ENCODE data around the gene SYNDIG1L.

Gene SYNDIG1L

DNA sequence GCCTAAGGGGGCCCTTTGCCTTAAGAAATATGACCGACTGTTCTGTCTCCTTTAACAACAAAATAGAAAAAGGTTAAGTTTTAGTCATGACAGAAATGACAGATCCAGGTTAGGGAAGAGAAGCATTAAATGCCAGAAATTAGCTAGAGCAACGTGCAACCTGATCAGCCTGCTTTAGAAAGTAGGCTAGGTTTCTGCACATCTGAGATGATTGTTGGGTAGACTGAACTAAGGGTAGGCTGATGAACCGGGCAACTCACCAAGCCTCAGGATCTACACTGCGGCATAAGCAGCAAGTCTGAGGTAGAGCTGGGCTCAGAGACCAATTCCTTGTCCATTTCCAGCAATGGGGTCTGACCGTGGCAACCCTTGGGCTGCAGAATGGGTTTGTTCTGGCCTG is 37.7 kb upstream of the SYNDIG1L start:
- no peak overlapping the region for H3K4me2 ChIP-seq (ENCODE audit: low read length)
- no peak overlapping the region for H2BK120ac ChIP-seq (ENCODE audit: insufficient read depth, low read length, poor library complexity)
- WGBS (ENCODE audit: extremely low coverage, insufficient coverage, insufficient read length) = no CpG with 5 or more reads among the region's 5 CpGs
- no peaks in the 10 kb centered on the region for H3K36me3 ChIP-seq (ENCODE audit: control insufficient read depth in 1 of 2, insufficient read depth in 2 of 2, low read length in 2 of 2)
- H3K79me1 ChIP-seq (ENCODE audit: low read length) = no peaks in the 10 kb centered on the region
- no peak overlapping the region for H3K4ac ChIP-seq (ENCODE audit: low read depth, low read length)
- no peaks in the 10 kb centered on the region for H3K9me3 ChIP-seq (ENCODE audit: insufficient read depth, low read depth, low read length)
- H2AK5ac ChIP-seq (ENCODE audit: low read length) = no peak overlapping the region
- H3K23ac ChIP-seq (ENCODE audit: low read length) = peak overlapping the region; percentile 47
- no peak overlapping the region for H3K14ac ChIP-seq (ENCODE audit: low read length)
- H4K91ac ChIP-seq (ENCODE audit: low read depth, low read length) = no peak overlapping the region
- H3K18ac ChIP-seq (ENCODE audit: low read length) = no peak overlapping the region
- H3K79me2 ChIP-seq (ENCODE audit: control insufficient read depth, insufficient read depth, low read length, poor library complexity) = no peaks in the 10 kb centered on the region
- H3K27me3 ChIP-seq (ENCODE audit: insufficient read depth, low read length) = no peaks in the 10 kb centered on the region
- no peak for DNase-seq
- H4K12ac ChIP-seq (ENCODE audit: low read depth, low read length) = no peak overlapping the region
- no peak overlapping the region for H2AFZ ChIP-seq (ENCODE audit: insufficient read depth, low read length, poor library complexity)
- no peaks in the 10 kb centered on the region for H3K4me1 ChIP-seq (ENCODE audit: control insufficient read depth in 1 of 2, insufficient read depth in 2 of 2, low read length in 2 of 2)
- no peak overlapping the region for H2BK12ac ChIP-seq (ENCODE audit: low read length)
- no peak overlapping the region for H4K8ac ChIP-seq (ENCODE audit: low read depth, low read length)
- no peak overlapping the region for H3K4me3 ChIP-seq (ENCODE audit: low read depth, low read length)
- no peak overlapping the region for H3K9ac ChIP-seq (ENCODE audit: low read length)
- no peak overlapping the region for H2BK5ac ChIP-seq (ENCODE audit: low read depth, low read length, poor library complexity)
- no peak overlapping the region for H3K27ac ChIP-seq (ENCODE audit: low read depth, low read length)

DNA sequence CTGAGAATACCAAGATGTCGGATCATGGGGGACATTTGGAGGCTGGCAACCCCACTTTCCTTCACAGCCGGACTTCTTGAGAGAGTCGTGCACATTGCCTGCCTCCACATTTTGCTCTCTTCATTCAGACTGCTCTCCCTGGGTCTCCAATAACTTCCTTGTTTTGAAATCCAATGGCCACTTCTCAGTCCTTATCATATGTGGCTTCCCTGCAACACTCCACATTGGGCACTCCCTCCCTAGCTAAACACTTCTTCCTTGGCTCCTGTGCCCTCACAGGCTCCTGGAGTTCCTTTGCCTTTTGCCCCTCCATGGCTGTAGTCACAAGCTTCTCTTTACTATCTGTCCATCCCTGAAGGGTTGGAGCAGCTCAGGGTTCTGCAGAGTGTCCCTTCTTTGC is 37.0 kb upstream of the SYNDIG1L start:
- no CpG with 5 or more reads among the region's 3 CpGs for WGBS (ENCODE audit: extremely low coverage, insufficient coverage, insufficient read length)
- Histone ChIP-seq H2BK12ac (ENCODE audit: low read length) (no peak overlapping the region), H4K91ac (ENCODE audit: low read depth, low read length) (no peak overlapping the region), H3K9me3 (ENCODE audit: insufficient read depth, low read depth, low read length) (no peaks in the 10 kb centered on the region), H3K79me1 (ENCODE audit: low read length) (no peaks in the 10 kb centered on the region), H3K9ac (ENCODE audit: low read length) (no peak overlapping the region), H3K23ac (ENCODE audit: low read length) (no peak overlapping the region), H3K4me2 (ENCODE audit: low read length) (no peak overlapping the region), H3K4me1 (ENCODE audit: control insufficient read depth in 1 of 2, insufficient read depth in 2 of 2, low read length in 2 of 2) (no peaks in the 10 kb centered on the region), H3K14ac (ENCODE audit: low read length) (no peak overlapping the region), H3K4ac (ENCODE audit: low read depth, low read length) (no peak overlapping the region), H3K27ac (ENCODE audit: low read depth, low read length) (no peak overlapping the region), H3K27me3 (ENCODE audit: insufficient read depth, low read length) (no peaks in the 10 kb centered on the region), H3K79me2 (ENCODE audit: control insufficient read depth, insufficient read depth, low read length, poor library complexity) (no peaks in the 10 kb centered on the region), H2BK120ac (ENCODE audit: insufficient read depth, low read length, poor library complexity) (no peak overlapping the region), H3K36me3 (ENCODE audit: control insufficient read depth in 1 of 2, insufficient read depth in 2 of 2, low read length in 2 of 2) (no peaks in the 10 kb centered on the region), H2AK5ac (ENCODE audit: low read length) (no peak overlapping the region), H3K4me3 (ENCODE audit: low read depth, low read length) (no peak overlapping the region), H2BK5ac (ENCODE audit: low read depth, low read length, poor library complexity) (no peak overlapping the region), H3K18ac (ENCODE audit: low read length) (no peak overlapping the region), H4K12ac (ENCODE audit: low read depth, low read length) (no peak overlapping the region), H2AFZ (ENCODE audit: insufficient read depth, low read length, poor library complexity) (no peak overlapping the region), H4K8ac (ENCODE audit: low read depth, low read length) (no peak overlapping the region)
- no peak for DNase-seq

DNA sequence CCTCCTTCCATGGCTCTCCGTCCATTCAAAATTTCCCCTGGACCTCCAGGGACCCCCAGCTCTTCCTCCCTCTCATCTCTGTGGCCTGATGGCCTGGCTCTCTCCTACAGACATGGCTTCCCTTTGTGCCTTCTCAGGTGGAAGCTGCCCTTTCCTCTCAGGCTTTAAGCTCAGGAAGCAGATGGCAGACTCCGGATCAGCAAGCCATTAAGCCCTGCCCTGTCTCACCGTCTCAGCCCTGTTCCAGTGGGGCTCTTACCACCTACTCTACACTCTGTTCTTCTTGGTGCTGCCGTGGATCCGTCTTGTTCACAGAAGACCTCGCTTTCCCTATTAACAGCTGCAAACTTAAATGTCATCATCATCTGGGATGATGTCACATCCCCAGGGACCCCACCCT is 34.0 kb upstream of the SYNDIG1L start:
- H4K8ac ChIP-seq (ENCODE audit: low read depth, low read length) = no peak overlapping the region
- H2AK5ac ChIP-seq (ENCODE audit: low read length) = no peak overlapping the region
- H3K4me2 ChIP-seq (ENCODE audit: low read length) = no peak overlapping the region
- no peak overlapping the region for H2BK5ac ChIP-seq (ENCODE audit: low read depth, low read length, poor library complexity)
- no peak overlapping the region for H3K9ac ChIP-seq (ENCODE audit: low read length)
- no peak overlapping the region for H2AFZ ChIP-seq (ENCODE audit: insufficient read depth, low read length, poor library complexity)
- no peaks in the 10 kb centered on the region for H3K27me3 ChIP-seq (ENCODE audit: insufficient read depth, low read length)
- H2BK120ac ChIP-seq (ENCODE audit: insufficient read depth, low read length, poor library complexity) = no peak overlapping the region
- no peak overlapping the region for H4K91ac ChIP-seq (ENCODE audit: low read depth, low read length)
- H3K23ac ChIP-seq (ENCODE audit: low read length) = no peak overlapping the region
- WGBS (ENCODE audit: extremely low coverage, insufficient coverage, insufficient read length) = no CpG with 5 or more reads among the region's 6 CpGs
- no peaks in the 10 kb centered on the region for H3K36me3 ChIP-seq (ENCODE audit: control insufficient read depth in 1 of 2, insufficient read depth in 2 of 2, low read length in 2 of 2)
- H4K12ac ChIP-seq (ENCODE audit: low read depth, low read length) = no peak overlapping the region
- H3K79me2 ChIP-seq (ENCODE audit: control insufficient read depth, insufficient read depth, low read length, poor library complexity) = no peaks in the 10 kb centered on the region
- H3K4me1 ChIP-seq (ENCODE audit: control insufficient read depth in 1 of 2, insufficient read depth in 2 of 2, low read length in 2 of 2) = no peaks in the 10 kb centered on the region
- H2BK12ac ChIP-seq (ENCODE audit: low read length) = no peak overlapping the region
- no peak overlapping the region for H3K18ac ChIP-seq (ENCODE audit: low read length)
- no peak for DNase-seq
- no peak overlapping the region for H3K4me3 ChIP-seq (ENCODE audit: low read depth, low read length)
- no peak overlapping the region for H3K27ac ChIP-seq (ENCODE audit: low read depth, low read length)
- peaks cover 2% of the 10 kb centered on the region for H3K9me3 ChIP-seq (ENCODE audit: insufficient read depth, low read depth, low read length)
- H3K79me1 ChIP-seq (ENCODE audit: low read length) = no peaks in the 10 kb centered on the region
- no peak overlapping the region for H3K4ac ChIP-seq (ENCODE audit: low read depth, low read length)
- H3K14ac ChIP-seq (ENCODE audit: low read length) = no peak overlapping the region

DNA sequence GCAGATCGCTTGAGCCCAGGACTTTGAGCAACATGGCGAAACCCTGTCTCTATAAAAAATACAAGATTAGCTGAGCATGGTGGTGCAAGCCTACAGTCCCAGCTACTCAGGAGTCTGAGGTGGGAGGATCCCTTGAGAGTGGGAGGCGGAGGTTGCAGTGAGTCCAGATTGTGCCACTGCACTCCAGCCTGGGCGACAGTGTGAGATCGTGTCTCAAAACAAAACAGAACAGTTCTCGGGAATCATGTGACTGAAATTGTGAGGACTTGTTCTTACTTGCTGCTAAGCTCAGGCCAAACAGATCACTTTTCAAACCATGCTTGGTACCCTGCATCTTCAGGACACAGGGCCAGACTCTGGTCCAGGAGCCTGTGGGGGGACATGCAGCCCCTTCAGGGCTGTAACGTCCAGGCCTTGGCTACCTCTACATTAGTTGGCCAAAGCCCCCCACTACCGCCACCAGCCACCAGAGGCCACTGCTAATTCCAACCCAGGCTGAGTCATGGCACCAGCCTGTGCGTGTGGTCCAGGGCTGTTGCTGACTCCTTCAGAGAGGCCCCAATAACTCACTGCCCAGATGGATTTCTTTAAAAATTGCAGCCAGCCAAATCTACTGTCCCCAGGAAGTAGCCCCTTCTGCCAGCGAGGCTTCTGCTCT is 33.4 kb upstream of the SYNDIG1L start:
- H4K8ac ChIP-seq (ENCODE audit: low read depth, low read length) = no peak overlapping the region
- no peak overlapping the region for H3K23ac ChIP-seq (ENCODE audit: low read length)
- no peak overlapping the region for H4K12ac ChIP-seq (ENCODE audit: low read depth, low read length)
- no peak overlapping the region for H2BK5ac ChIP-seq (ENCODE audit: low read depth, low read length, poor library complexity)
- no peak overlapping the region for H2BK12ac ChIP-seq (ENCODE audit: low read length)
- H3K9ac ChIP-seq (ENCODE audit: low read length) = no peak overlapping the region
- no peak overlapping the region for H3K4me3 ChIP-seq (ENCODE audit: low read depth, low read length)
- DNase-seq = peak; percentile 20 to 50
- H2BK120ac ChIP-seq (ENCODE audit: insufficient read depth, low read length, poor library complexity) = no peak overlapping the region
- peaks cover 2% of the 10 kb centered on the region for H3K9me3 ChIP-seq (ENCODE audit: insufficient read depth, low read depth, low read length)
- H4K91ac ChIP-seq (ENCODE audit: low read depth, low read length) = no peak overlapping the region
- H3K79me1 ChIP-seq (ENCODE audit: low read length) = no peaks in the 10 kb centered on the region
- H3K79me2 ChIP-seq (ENCODE audit: control insufficient read depth, insufficient read depth, low read length, poor library complexity) = no peaks in the 10 kb centered on the region
- H3K27ac ChIP-seq (ENCODE audit: low read depth, low read length) = no peak overlapping the region
- no peak overlapping the region for H3K4me2 ChIP-seq (ENCODE audit: low read length)
- no peak overlapping the region for H2AFZ ChIP-seq (ENCODE audit: insufficient read depth, low read length, poor library complexity)
- no peaks in the 10 kb centered on the region for H3K4me1 ChIP-seq (ENCODE audit: control insufficient read depth in 1 of 2, insufficient read depth in 2 of 2, low read length in 2 of 2)
- H3K18ac ChIP-seq (ENCODE audit: low read length) = no peak overlapping the region
- H3K14ac ChIP-seq (ENCODE audit: low read length) = no peak overlapping the region
- no peaks in the 10 kb centered on the region for H3K27me3 ChIP-seq (ENCODE audit: insufficient read depth, low read length)
- no peak overlapping the region for H2AK5ac ChIP-seq (ENCODE audit: low read length)
- WGBS (ENCODE audit: extremely low coverage, insufficient coverage, insufficient read length) = no CpG with 5 or more reads among the region's 10 CpGs
- H3K36me3 ChIP-seq (ENCODE audit: control insufficient read depth in 1 of 2, insufficient read depth in 2 of 2, low read length in 2 of 2) = no peaks in the 10 kb centered on the region
- H3K4ac ChIP-seq (ENCODE audit: low read depth, low read length) = no peak overlapping the region

Measured in trophoblast cell (in vitro differentiated cells and primary cell).